Measurements from ENCODE around the gene CSF1.

Gene CSF1

GRCh38 chr1:109928591-109929111 is 18.0 kb downstream of the CSF1 start:
- peak; percentile 15 for DNase-seq (ENCODE audit: low spot score)
- CTCF ChIA-PET, result interaction anchor here (1.4 kb wide), 1 partner anchor 53 kb away, joined by 3 read pairs; no protein-coding TSS in a partner anchor

DNA sequence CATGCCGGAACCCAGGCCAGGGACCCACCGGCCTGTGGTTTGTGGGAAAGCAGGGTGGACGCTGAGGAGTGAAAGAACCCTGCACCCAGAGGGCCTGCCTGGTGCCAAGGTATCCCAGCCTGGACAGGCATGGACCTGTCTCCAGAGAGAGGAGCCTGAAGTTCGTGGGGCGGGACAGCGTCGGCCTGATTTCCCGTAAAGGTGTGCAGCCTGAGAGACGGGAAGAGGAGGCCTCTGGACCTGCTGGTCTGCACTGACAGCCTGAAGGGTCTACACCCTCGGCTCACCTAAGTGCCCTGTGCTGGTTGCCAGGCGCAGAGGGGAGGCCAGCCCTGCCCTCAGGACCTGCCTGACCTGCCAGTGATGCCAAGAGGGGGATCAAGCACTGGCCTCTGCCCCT is 18.5 kb downstream of the CSF1 start:
- DNase-seq (ENCODE audit: low spot score), result peak; percentile 50
- H3K27ac ChIP-seq, result peak overlapping the region; percentile 72
- POLR2A ChIA-PET (ENCODE audit: low non-redundant PET), result no interaction called here
- CTCF ChIA-PET, result interaction anchor here (1.4 kb wide), 1 partner anchor 52 kb away, joined by 3 read pairs; no protein-coding TSS in a partner anchor
- TF ChIP-seq, protein P1, sequence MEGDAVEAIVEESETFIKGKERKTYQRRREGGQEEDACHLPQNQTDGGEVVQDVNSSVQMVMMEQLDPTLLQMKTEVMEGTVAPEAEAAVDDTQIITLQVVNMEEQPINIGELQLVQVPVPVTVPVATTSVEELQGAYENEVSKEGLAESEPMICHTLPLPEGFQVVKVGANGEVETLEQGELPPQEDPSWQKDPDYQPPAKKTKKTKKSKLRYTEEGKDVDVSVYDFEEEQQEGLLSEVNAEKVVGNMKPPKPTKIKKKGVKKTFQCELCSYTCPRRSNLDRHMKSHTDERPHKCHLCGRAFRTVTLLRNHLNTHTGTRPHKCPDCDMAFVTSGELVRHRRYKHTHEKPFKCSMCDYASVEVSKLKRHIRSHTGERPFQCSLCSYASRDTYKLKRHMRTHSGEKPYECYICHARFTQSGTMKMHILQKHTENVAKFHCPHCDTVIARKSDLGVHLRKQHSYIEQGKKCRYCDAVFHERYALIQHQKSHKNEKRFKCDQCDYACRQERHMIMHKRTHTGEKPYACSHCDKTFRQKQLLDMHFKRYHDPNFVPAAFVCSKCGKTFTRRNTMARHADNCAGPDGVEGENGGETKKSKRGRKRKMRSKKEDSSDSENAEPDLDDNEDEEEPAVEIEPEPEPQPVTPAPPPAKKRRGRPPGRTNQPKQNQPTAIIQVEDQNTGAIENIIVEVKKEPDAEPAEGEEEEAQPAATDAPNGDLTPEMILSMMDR (conservative IDR thresholded peaks at IDR 0.05; ENCODE audit: low read depth), result no peak

More at GRCh38 chr1:109928591-109929111, 18.0 kb downstream of the CSF1 start:
- POLR2A ChIA-PET (ENCODE audit: low non-redundant PET), result no interaction called here
- peak overlapping the region; percentile 72 for H3K27ac ChIP-seq
- TF ChIP-seq, protein P1 (conservative IDR thresholded peaks at IDR 0.05; ENCODE audit: low read depth), result no peak

DNA sequence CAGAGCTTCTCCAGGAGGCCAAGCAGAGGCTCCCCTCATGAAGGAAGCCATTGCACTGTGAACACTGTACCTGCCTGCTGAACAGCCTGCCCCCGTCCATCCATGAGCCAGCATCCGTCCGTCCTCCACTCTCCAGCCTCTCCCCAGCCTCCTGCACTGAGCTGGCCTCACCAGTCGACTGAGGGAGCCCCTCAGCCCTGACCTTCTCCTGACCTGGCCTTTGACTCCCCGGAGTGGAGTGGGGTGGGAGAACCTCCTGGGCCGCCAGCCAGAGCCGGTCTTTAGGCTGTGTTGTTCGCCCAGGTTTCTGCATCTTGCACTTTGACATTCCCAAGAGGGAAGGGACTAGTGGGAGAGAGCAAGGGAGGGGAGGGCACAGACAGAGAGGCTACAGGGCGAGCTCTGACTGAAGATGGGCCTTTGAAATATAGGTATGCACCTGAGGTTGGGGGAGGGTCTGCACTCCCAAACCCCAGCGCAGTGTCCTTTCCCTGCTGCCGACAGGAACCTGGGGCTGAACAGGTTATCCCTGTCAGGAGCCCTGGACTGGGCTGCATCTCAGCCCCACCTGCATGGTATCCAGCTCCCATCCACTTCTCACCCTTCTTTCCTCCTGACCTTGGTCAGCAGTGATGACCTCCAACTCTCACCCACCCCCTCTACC is 19.1 kb downstream of the CSF1 start:
- DNase-seq (ENCODE audit: low spot score), result no peak
- TF ChIP-seq, protein P1 (conservative IDR thresholded peaks at IDR 0.05; ENCODE audit: low read depth), result no peak
- H3K27ac ChIP-seq, result peak overlapping the region; percentile 72
- POLR2A ChIA-PET (ENCODE audit: low non-redundant PET), result no interaction called here
- CTCF ChIA-PET, result no interaction called here

- no peak for DNase-seq (ENCODE audit: low spot score)
- H3K27ac ChIP-seq, result peak overlapping the region; percentile 72
- ChIA-PET POLR2A (ENCODE audit: low non-redundant PET) (no interaction called here), CTCF (interaction anchor here (0.7 to 0.9 kb wide), 3 partner anchors 28 to 153 kb away, joined by 4 to 5 read pairs (median 4); no protein-coding TSS in a partner anchor)
- TF ChIP-seq, protein P1 (conservative IDR thresholded peaks at IDR 0.05; ENCODE audit: low read depth), result no peak
Observed at GRCh38 chr1:109930252-109930993, 19.8 kb downstream of the CSF1 start.

DNA sequence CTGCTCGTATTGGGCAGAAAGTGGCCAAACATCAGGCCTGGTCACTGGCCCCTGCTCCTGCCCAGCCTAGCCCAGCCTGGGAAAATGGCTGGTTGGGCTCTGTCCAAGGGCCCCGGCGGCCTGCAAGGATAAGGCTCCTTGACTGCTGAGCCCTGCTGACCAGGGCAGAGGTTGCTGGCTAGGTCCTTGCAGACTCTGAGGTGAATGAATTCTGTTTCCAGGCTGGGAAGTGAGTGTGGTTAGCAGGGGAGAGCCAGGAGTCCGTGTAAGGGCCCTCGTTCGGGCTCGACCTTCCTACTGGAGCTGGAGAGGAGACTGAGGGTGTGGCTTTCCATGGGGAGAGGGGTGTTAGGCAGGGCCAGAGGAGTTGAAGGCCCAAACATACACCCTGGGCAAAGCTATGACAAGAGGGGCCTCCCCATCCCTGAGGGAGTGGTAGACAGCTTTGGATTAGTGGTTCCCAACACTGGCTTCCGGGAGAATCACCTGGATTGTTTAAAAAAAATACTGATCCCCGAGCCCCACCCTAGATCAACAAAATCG is 20.6 kb downstream of the CSF1 start:
- POLR2A ChIA-PET (ENCODE audit: low non-redundant PET), result no interaction called here
- CTCF ChIA-PET, result interaction anchor here (0.7 to 0.9 kb wide), 3 partner anchors 29 to 154 kb away, joined by 4 to 5 read pairs (median 4); no protein-coding TSS in a partner anchor
- TF ChIP-seq, protein P1 (conservative IDR thresholded peaks at IDR 0.05; ENCODE audit: low read depth), result no peak
- H3K27ac ChIP-seq, result peak overlapping the region; percentile 34
- no peak for DNase-seq (ENCODE audit: low spot score)

Measured in RWPE1 (cell line).